ENCODE measurements around the gene CEACAM3.
"Not testable (repeated sequence)": the region's sequence is repeated elsewhere in the genome, so short reads cannot be mapped to it uniquely, and the experiment has no call there.

The CEACAM3 gene

DNA sequence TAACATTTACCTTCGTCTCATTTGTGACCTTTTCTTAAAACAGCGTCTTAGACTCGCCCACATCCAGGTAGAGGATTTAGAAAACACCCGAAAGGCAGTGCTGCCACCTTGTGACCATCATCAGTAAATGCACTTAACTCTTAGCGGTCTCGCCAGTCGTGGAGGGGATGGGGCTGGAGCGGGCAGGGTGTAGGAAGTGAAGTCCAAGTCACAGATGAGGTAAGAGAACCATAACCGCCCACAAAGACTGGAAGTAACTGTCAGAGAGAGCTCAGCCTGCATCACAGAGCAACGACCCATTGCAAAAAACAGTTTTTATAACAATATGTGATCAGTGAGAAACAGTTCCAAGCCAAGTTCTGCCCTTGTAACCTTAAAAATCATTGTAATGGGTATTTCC is 10.7 kb upstream of the CEACAM3 start:
- Histone ChIP-seq H3K27ac (no peak overlapping the region), H3K9ac (ENCODE audit: insufficient read length) (no peak overlapping the region), H3K4me3 (peak overlapping the region; percentile 57), H3K36me3 (ENCODE audit: insufficient read depth, low read length) (no peaks in the 10 kb centered on the region), H3K9me3 (ENCODE audit: low read depth, low read length) (no peaks in the 10 kb centered on the region)
- DNase-seq (ENCODE audit: low read depth, low spot score) = peak; percentile 63
- TF ChIP-seq EZH2 (IDR thresholded peaks at IDR 0.05) = no peak
- TF ChIP-seq POLR2AphosphoS5 (IDR thresholded peaks at IDR 0.05; ENCODE audit: borderline replicate concordance, low read depth, low read length) = no peak
- no peak for TF ChIP-seq FOXP2 (optimal IDR thresholded peaks at IDR 0.05; ENCODE audit: control extremely low read depth, extremely low read length, insufficient read depth)

DNA sequence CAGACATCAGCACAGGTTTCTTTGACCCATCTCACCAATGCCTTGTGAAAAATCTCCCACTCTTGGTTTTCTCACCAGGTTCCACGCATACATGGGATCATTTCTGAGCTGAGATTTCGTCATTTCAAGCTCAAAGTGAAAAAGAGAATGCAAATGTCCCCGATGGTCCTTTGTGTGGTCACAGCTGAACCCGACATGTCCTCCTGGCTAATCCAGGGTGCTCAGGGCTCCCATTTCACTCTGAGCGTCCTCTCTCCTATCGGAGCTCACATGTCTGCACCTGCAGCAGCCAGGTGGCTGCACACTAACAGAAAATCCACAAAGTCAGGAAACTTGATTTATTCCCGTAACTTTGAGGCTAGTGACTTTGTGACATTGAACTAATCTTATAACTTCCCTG is 9.3 kb upstream of the CEACAM3 start:
- no peak for DNase-seq (ENCODE audit: low read depth, low spot score)
- Histone ChIP-seq H3K27ac (no peak overlapping the region), H3K4me3 (no peak overlapping the region)

GRCh38 chr19:41788518-41788917 is 7.9 kb upstream of the CEACAM3 start:
- not testable (repeated sequence) for DNase-seq (ENCODE audit: low read depth, low spot score); H3K9me3 ChIP-seq (ENCODE audit: low read depth, low read length); H3K36me3 ChIP-seq (ENCODE audit: insufficient read depth, low read length); H3K4me3 ChIP-seq; H3K27ac ChIP-seq; H3K9ac ChIP-seq (ENCODE audit: insufficient read length)

More for the DNA sequence above, 9.3 kb upstream of the CEACAM3 start:
- Histone ChIP-seq H3K36me3 (ENCODE audit: insufficient read depth, low read length) (no peaks in the 10 kb centered on the region), H3K9me3 (ENCODE audit: low read depth, low read length) (no peaks in the 10 kb centered on the region), H3K9ac (ENCODE audit: insufficient read length) (no peak overlapping the region)
- TF ChIP-seq FOXP2 (optimal IDR thresholded peaks at IDR 0.05; ENCODE audit: control extremely low read depth, extremely low read length, insufficient read depth) (no peak), EZH2 (IDR thresholded peaks at IDR 0.05) (no peak), POLR2AphosphoS5 (IDR thresholded peaks at IDR 0.05; ENCODE audit: borderline replicate concordance, low read depth, low read length) (no peak)

DNA sequence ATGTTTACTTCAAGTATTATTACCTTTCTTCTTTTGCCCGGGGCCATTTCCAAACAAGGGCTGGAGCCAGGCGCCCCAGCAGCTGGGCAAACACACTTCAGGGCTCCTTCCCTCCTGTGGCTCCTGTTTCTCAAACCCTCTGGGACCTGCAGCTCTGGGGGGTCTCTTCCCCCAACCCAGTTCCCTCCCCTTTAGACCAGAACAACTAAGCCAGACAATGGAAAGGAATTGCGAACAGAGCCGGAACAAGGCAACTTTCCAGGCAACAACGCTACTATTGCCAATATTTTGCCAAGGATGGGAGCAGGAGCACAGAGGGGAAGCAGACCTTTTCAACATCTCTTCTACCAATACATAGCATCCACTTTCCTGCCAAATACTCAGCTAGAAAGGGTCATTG is 7.3 kb upstream of the CEACAM3 start:
- not testable (repeated sequence) for H3K9ac ChIP-seq (ENCODE audit: insufficient read length); H3K36me3 ChIP-seq (ENCODE audit: insufficient read depth, low read length); H3K9me3 ChIP-seq (ENCODE audit: low read depth, low read length); H3K27ac ChIP-seq; DNase-seq (ENCODE audit: low read depth, low spot score); H3K4me3 ChIP-seq

GRCh38 chr19:41792513-41793413 is 3.6 kb upstream of the CEACAM3 start:
- Histone ChIP-seq H3K36me3 (ENCODE audit: insufficient read depth, low read length) (no peaks in the 10 kb centered on the region), H3K27ac (no peak overlapping the region), H3K9ac (ENCODE audit: insufficient read length) (no peak overlapping the region), H3K9me3 (ENCODE audit: low read depth, low read length) (no peaks in the 10 kb centered on the region), H3K4me3 (no peak overlapping the region)
- no peak for DNase-seq (ENCODE audit: low read depth, low spot score)
- TF ChIP-seq POLR2AphosphoS5 (IDR thresholded peaks at IDR 0.05; ENCODE audit: borderline replicate concordance, low read depth, low read length) = no peak
- TF ChIP-seq EZH2 (IDR thresholded peaks at IDR 0.05) = no peak
- no peak for TF ChIP-seq FOXP2 (optimal IDR thresholded peaks at IDR 0.05; ENCODE audit: control extremely low read depth, extremely low read length, insufficient read depth)

DNA sequence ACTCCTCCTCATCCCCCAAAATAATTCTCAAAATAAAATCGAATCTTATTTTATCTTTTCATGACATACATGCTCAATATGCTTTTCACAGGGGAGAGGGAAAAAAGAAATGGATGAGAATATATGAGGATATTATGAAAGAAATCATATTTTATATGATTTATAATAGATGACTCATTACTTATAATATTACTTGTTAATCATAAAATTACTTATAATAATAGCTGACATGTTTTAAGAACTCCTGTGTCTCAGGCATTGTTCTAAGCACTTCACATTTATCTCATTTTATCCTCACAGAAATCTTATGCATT is 3.0 kb upstream of the CEACAM3 start:
- DNase-seq (ENCODE audit: low read depth, low spot score) = no peak
- Histone ChIP-seq H3K27ac (no peak overlapping the region), H3K36me3 (ENCODE audit: insufficient read depth, low read length) (no peaks in the 10 kb centered on the region), H3K9me3 (ENCODE audit: low read depth, low read length) (no peaks in the 10 kb centered on the region), H3K9ac (ENCODE audit: insufficient read length) (no peak overlapping the region), H3K4me3 (no peak overlapping the region)
- TF ChIP-seq FOXP2 (optimal IDR thresholded peaks at IDR 0.05; ENCODE audit: control extremely low read depth, extremely low read length, insufficient read depth) (no peak), EZH2 (IDR thresholded peaks at IDR 0.05) (no peak), POLR2AphosphoS5 (IDR thresholded peaks at IDR 0.05; ENCODE audit: borderline replicate concordance, low read depth, low read length) (no peak)

DNA sequence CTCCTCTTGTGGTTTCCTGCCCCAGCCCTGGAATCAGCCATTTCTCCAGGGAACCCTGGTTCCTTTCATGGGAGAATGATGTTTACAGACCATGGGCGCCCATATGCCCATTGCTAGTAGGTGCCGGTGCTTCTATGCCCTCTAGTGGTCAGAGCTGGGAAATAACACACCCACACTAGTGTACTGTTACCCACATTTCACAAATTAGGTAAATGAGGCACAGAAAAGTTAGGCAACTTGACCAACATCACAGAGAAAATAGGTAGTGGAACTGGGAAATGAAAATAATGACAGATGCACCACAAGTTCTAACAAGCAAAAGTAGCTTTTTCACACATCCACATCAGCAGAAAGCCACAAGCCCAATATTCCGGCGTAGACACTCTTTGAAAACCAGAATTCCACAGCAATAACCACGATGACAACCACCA is 1.3 kb upstream of the CEACAM3 start:
- no peak for TF ChIP-seq POLR2AphosphoS5 (IDR thresholded peaks at IDR 0.05; ENCODE audit: borderline replicate concordance, low read depth, low read length)
- TF ChIP-seq FOXP2 (optimal IDR thresholded peaks at IDR 0.05; ENCODE audit: control extremely low read depth, extremely low read length, insufficient read depth) = no peak
- no peak overlapping the region for H3K27ac ChIP-seq
- no peak overlapping the region for H3K9ac ChIP-seq (ENCODE audit: insufficient read length)
- H3K4me3 ChIP-seq = no peak overlapping the region
- no peaks in the 10 kb centered on the region for H3K9me3 ChIP-seq (ENCODE audit: low read depth, low read length)
- H3K36me3 ChIP-seq (ENCODE audit: insufficient read depth, low read length) = no peaks in the 10 kb centered on the region
- no peak for DNase-seq (ENCODE audit: low read depth, low spot score)

DNA sequence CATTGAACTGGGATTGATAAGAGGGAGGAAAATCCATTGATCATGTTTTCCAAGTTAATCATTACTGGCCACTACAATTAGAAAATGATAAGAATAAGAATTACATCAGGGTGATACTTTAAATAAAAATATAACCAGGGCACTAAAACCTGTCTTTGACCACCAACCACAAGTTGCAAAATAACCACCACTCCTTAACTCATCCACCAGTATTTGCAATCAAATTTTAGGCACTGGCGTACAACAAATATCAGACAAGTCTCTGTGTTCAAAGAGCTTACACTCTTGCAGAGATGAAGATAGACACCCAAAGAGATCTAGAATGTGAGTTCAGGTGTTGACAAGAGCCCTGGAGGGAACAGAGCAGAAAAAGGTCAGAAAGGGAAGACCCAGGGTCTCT is 514 bp downstream of the CEACAM3 start:
- Histone ChIP-seq H3K9me3 (ENCODE audit: low read depth, low read length) (no peaks in the 10 kb centered on the region), H3K36me3 (ENCODE audit: insufficient read depth, low read length) (no peaks in the 10 kb centered on the region), H3K9ac (ENCODE audit: insufficient read length) (no peak overlapping the region), H3K27ac (no peak overlapping the region), H3K4me3 (no peak overlapping the region)
- no peak for DNase-seq (ENCODE audit: low read depth, low spot score)
- TF ChIP-seq POLR2AphosphoS5 (IDR thresholded peaks at IDR 0.05; ENCODE audit: borderline replicate concordance, low read depth, low read length) = no peak

GRCh38 chr19:41799444-41800000 is 3.1 kb downstream of the CEACAM3 start:
- DNase-seq (ENCODE audit: low read depth, low spot score) = no peak
- no peak for TF ChIP-seq EZH2 (IDR thresholded peaks at IDR 0.05)
- no peak for TF ChIP-seq FOXP2 (optimal IDR thresholded peaks at IDR 0.05; ENCODE audit: control extremely low read depth, extremely low read length, insufficient read depth)
- no peak for TF ChIP-seq POLR2AphosphoS5 (IDR thresholded peaks at IDR 0.05; ENCODE audit: borderline replicate concordance, low read depth, low read length)
- Histone ChIP-seq H3K27ac (no peak overlapping the region), H3K9me3 (ENCODE audit: low read depth, low read length) (no peaks in the 10 kb centered on the region), H3K9ac (ENCODE audit: insufficient read length) (no peak overlapping the region), H3K36me3 (ENCODE audit: insufficient read depth, low read length) (no peaks in the 10 kb centered on the region), H3K4me3 (no peak overlapping the region)

All from SK-N-MC (cell line).